Germinal center (tissue), 1 donor: ENCODE data around the gene AGBL4.

Experiments used
- DNase-seq: peaks from one replicate; pipeline ENCODE4 v3.0.0; 2012; ENCODE audit warnings: mixed read lengths, low spot score

The AGBL4 gene

GRCh38 chr1:48943826-48944225 is 1079.9 kb downstream of the AGBL4 start:
- DNase-seq, result no peak

DNA sequence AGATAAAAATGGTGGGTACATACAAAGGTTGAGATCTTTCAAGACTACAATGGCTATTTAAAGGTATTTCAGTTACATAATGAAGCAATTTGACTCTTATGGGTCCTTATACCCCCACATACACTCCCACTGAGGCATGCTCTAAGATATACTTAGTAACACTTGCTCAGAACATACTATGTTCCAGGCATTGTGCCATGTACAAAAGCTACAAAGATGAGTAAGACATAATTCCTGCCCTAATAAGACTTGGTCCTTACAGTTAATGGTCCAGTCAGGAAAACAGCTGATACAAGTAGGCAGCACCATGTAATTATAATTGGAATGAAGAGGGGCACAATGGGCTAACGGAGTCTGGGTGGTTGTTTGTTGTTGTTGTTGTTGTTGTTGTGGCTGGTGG is 1080.4 kb downstream of the AGBL4 start:
- DNase-seq, result no peak

DNA sequence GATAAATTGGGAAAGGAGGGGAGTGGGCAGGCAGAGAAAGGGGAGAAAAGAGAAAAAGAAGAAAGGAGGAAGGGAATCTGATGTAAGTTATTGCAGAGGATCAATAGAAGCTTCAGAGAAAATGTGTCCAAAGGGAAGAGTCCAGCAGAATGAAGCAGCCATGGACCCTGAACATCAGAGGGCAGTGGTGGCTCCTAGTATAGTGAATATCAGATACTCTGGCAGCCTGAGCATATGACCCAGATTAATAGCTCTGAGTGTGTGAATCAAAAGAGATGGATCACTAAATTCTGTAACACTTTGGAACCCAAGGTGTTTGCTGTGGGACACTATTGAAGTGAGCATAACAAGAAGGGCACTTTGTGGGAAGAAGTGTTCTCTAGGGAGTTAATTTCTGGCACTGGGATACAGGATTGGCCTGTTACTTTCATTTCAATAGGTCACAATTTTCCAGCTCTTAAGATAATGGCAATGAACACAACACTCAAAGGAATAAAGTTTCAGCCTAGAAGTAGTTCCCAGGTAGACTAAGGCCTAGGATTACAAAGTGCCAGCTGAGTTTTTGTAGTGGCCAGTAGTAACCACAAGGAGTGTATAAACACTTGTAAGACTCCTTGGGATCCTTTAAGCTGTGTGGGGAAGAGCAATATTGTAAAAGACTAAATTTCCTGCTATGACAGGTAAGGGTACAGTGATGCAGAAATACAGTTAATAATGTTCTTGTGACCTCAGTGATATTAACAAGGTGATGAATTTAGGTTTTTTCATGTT is 1082.6 kb downstream of the AGBL4 start:
- no peak for DNase-seq

DNA sequence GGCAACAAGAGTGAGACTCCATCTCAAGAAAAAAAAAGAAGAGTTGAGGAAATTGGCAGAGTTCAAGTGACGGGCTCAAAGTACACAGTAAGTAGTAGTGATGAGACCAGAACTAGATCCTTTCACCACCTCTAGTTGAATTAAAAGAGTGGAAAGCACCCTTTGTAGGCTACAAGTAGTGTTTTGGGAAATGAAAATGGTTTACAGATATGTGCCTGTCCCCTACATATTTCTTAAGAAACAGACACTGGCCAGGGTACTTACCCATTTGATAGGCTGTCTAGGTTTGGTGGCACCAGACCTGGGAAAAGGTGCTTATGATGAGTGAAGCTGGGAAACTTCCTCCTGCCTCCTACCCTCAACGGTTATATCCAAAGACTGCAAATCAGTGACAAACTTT is 1083.4 kb downstream of the AGBL4 start:
- no peak for DNase-seq

GRCh38 chr1:48939828-48940227 is 1083.9 kb downstream of the AGBL4 start:
- no peak for DNase-seq

DNA sequence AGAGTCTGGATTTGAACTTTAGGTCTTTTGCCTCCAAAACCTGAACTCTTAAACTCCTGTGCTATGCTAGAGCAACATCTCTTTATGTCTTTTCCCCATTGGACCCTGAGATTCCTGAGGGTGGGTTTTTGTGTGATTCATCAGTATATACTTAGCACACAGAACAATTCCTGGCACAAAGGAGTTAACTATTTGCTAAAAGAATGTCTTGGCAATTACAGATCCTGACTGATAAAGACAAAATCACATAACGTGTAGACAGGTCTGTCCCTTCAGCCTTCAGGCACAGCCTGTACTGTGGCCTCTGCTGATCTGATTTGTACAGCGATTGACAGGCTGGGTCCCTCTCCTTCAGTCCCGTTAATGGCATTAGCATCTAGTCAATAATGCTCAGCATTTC is 1084.7 kb downstream of the AGBL4 start:
- DNase-seq, result no peak

GRCh38 chr1:48937732-48938131 is 1086.0 kb downstream of the AGBL4 start:
- DNase-seq, result no peak

- no peak for DNase-seq
These were observed 1087.3 kb downstream of the AGBL4 start for GRCh38 chr1:48936436-48936835.

GRCh38 chr1:48932366-48932765 is 1091.4 kb downstream of the AGBL4 start:
- DNase-seq, result no peak

GRCh38 chr1:48931506-48932192 is 1092.1 kb downstream of the AGBL4 start:
- no peak for DNase-seq

- no peak for DNase-seq
These were observed 1093.7 kb downstream of the AGBL4 start for GRCh38 chr1:48930011-48930410.

DNA sequence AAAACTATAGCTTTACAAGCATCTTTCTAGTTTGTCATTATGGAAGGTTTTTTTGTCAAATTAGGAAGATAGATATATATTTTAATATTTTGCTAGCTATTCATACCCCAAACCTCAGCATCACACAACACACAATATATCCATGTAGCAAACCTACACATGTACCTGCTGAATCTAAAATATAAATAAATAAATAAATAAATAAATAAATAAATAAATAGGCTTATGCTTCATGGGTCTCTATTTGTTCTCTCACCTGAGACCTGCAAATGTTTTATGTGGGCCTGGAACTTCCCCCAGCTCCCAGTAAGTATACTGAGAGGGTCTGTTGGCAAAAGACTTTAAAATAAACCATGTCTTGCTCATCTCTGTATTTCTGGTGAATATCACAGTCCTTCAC is 1099.7 kb downstream of the AGBL4 start:
- no peak for DNase-seq

- no peak for DNase-seq
These were observed 1100.6 kb downstream of the AGBL4 start for GRCh38 chr1:48923116-48923515.

GRCh38 chr1:48920851-48921250 is 1102.9 kb downstream of the AGBL4 start:
- DNase-seq, result no peak

DNA sequence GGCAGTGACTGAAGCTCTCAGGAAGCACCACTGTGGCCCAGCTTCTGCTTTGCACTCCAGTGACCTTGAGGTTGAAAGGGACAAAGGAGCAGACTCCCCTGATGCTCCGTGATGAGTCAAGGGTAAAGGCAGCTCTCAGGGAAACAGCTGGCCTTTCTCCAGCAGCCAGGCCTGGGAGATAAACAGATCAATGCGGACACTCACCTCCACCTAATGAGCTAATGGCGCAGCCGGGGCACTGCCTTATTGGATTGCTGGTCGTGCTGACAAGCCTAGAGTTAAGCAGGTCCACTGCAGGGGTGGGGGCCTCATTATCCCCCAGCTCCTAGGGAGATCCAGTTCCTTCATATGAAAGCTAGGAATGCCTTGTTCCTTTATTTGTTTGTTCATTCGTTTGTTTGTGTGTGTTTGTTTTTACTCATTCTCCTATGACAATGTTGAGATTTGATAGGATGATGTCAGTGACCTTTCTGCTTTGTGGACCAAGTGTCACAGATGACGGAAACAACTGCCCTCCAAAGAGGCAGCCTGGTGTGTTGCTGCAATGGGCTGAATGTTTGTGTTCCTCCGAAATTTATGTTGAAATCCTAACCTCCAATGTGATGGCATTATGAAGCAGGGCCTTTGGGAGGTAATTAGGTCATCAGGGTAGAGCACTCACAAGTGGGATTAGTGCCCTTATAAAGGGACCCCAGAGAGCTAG is 1105.7 kb downstream of the AGBL4 start:
- DNase-seq, result no peak

GRCh38 chr1:48917070-48917454 is 1106.7 kb downstream of the AGBL4 start:
- DNase-seq, result no peak

- no peak for DNase-seq
These were observed 1107.4 kb downstream of the AGBL4 start for GRCh38 chr1:48916130-48917069.

- DNase-seq, result no peak
These were observed 1115.1 kb downstream of the AGBL4 start for GRCh38 chr1:48908606-48909005.

DNA sequence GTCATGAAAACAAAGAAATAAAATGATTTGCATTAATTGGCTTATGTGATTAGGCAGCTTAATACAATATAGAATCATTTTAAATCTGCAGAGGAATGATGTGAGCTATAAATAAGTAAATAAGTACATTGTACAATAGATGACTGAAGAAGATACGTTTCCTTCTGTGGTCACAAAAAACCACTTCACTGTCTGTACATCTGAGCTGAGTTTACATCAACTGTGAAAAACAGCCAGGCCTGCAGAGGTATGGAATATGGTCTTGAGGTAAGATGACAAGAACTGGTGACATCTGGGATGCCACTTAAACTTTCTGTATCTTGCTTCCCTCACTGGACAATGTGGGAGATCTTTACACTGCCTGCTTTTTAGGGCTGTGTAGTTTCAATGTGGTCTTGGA is 1117.0 kb downstream of the AGBL4 start:
- no peak for DNase-seq

DNA sequence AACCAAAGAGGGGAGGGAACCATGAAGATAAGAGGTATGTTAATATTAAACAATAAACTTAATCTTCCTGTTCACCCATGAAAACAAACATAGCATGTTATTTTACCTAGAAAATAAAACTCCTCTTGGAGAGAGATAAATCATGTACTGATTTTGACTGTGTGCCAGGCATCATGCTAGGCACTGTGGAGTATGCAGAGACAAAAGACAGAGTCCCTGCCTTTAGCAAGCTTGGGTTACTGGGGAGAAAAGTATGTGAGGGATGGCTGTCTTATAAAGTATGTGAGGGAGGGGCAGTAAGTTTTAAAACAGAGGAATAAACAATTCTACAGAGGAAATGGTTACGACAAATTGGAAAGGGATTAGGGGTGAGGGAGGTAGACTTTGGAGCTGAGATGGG is 1117.6 kb downstream of the AGBL4 start:
- no peak for DNase-seq

DNA sequence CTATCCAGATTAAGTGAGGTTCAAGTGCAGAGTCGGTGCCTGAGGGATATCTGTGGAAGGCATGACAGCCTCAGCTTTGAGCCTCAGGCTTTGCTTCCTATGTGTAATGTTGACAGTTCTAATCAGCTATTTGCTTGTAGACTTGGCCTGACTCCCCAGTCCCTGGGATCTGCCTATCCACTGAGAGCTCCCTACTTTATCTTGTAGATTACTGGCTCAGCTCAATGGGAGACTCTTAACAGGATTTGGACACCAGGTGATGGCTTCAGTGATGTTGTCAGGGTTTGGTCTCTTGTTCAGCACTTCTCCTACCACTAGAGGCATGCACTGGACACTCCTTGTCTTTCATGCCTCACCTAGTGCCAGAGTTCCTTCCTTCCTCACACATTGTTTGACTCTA is 1120.5 kb downstream of the AGBL4 start:
- DNase-seq, result no peak

- DNase-seq, result no peak
These were observed 1124.9 kb downstream of the AGBL4 start for GRCh38 chr1:48898894-48899293.
